Muscle of leg (tissue), 11 donors: ENCODE measurements around the gene ISOC2. TPM values are rescaled to one million over a fixed set of nuclear protein-coding genes. Genes with fewer than 3 reads are reported as not detected.
A peak's percentile ranks its signal among the peaks of the same experiment; 100 is the strongest.

Source experiments
- DNase-seq: peaks from one replicate; pipeline ENCODE4 v3.0.0; 2013
- H3K27ac ChIP-seq: one replicate; pipeline ENCODE4 v1.5.1; 2013; ENCODE audit warnings: mild to moderate bottlenecking, low read length, control low read depth
- H3K27me3 ChIP-seq: one replicate; pipeline ENCODE4 v1.6.1; 2013; ENCODE audit warnings: low read length; ENCODE audit not compliant: control insufficient read depth, insufficient read depth
- H3K36me3 ChIP-seq: one replicate; pipeline ENCODE4 v1.6.1; 2013; ENCODE audit warnings: low read length; ENCODE audit not compliant: control insufficient read depth, insufficient read depth
- H3K4me1 ChIP-seq: one replicate; pipeline ENCODE4 v1.6.1; 2013; ENCODE audit warnings: low read length; ENCODE audit not compliant: control insufficient read depth, insufficient read depth
- H3K4me3 ChIP-seq: one replicate; pipeline ENCODE4 v1.5.1; 2013; ENCODE audit warnings: low read length, control low read depth
- H3K9me3 ChIP-seq: replicated peaks from 2 replicates; pipeline ENCODE4 v1.6.1; 2013; ENCODE audit warnings: low read depth, low read length; ENCODE audit not compliant: control insufficient read depth
- WGBS: methylation state at CpG from one replicate; pipeline ENCODE4 v1.1.5; 2013; ENCODE audit warnings: missing lambda C conversion rate; ENCODE audit not compliant: insufficient coverage; 5-methylcytosine and 5-hydroxymethylcytosine counted together
- polyA plus RNA-seq, 8 donors: library from polyadenylated mRNA; unstranded; fragments of 120-200 nt; gene quantifications; one replicate each; pipeline versions ENCODE4 v1.2.1 to v1.2.3, GENCODE V29; 2013; ENCODE audit warnings: inconsistent platforms in 1 of 8, low replicate concordance in 1 of 8; ENCODE audit not compliant: insufficient read length in 8 of 8, insufficient read depth in 1 of 8
- total RNA-seq: library from RNA; stranded (reverse); fragments of 120-200 nt; gene quantifications from one replicate; pipeline ENCODE4 v1.2.4, GENCODE V29; 2013

ISOC2 gene
- total and polyA plus RNA-seq, 9 donors = 31.8 to 39.1 (median 35.3) TPM

DNA sequence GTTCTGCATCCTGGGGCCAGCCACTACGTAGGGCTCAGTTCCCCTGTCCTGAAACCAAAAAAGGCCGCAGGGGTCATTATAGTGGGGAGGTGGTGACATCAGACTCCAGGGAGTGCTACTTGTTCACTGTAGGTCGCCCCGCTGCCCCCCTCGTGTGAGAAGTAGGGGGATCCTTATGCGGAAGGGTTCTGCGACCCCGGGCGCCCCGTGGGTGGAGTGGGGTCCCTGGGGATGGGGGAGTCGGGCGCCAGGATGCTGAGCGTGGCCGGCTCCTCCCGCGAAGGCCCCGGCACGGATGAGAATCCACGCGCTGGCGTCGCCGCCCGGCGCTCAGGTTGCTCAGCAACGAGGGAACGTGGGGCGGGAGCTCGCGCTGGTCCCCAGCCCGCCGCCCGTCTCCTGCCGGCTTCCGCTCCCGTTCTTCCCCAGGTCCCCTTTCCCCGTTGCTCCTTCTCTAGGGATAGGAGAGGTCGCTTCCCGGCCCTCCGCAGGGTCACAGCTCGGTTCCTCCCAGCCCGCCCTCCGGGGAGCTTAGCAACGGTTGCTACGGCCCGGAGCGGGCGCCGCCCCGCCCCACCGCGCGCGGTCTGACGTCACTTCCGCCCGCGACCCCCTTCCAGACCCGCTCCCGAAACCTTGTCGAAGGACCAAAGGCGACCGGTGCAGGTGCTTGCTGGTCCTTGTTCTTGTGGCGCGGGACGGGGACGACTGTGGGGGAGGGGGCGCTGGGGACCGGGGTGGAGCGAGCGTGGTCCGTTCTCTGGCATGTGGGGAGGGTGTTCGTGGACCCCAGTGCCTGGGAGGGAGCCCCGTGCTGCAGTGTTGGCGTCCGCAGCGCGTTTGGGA is 23.4 kb upstream of the ISOC2 start, which contains the start of gene NAT14:
TSS of gene NAT14 (plus strand) at position 596 of the 846 bp plus-strand sequence. CDS start 521 bp downstream, outside the sequence.
- Histone ChIP-seq H3K4me3 (peak within 1 kb of the TSS; percentile 75), H3K36me3 (peaks cover 14% of the 10 kb centered on the region), H3K27ac (peak within 1 kb of the TSS; percentile 95), H3K9me3 (no peaks in the 10 kb centered on the region), H3K4me1 (peaks cover 55% of the 10 kb centered on the region), H3K27me3 (no peaks in the 10 kb centered on the region)
- DNase-seq = peak; percentile 82
- under 1% methylated on average over 67 of the region's 78 CpGs for WGBS

GRCh38 chr19:55483706-55484592 is 22.5 kb upstream of the ISOC2 start:
- no peaks in the 10 kb centered on the region for H3K9me3 ChIP-seq
- H3K36me3 ChIP-seq = peaks cover 14% of the 10 kb centered on the region
- H3K4me1 ChIP-seq = peaks cover 46% of the 10 kb centered on the region
- no peak for DNase-seq
- H3K27ac ChIP-seq = peak overlapping the region; percentile 95
- 66% methylated on average over 37 of the region's 46 CpGs for WGBS
- peak overlapping the region; percentile 75 for H3K4me3 ChIP-seq
- no peaks in the 10 kb centered on the region for H3K27me3 ChIP-seq

GRCh38 chr19:55482967-55483705 is 21.7 kb upstream of the ISOC2 start:
- WGBS = 90% methylated on average over 40 of the region's 47 CpGs
- Histone ChIP-seq H3K4me1 (peaks cover 43% of the 10 kb centered on the region), H3K36me3 (peaks cover 14% of the 10 kb centered on the region), H3K9me3 (no peaks in the 10 kb centered on the region), H3K27me3 (no peaks in the 10 kb centered on the region), H3K27ac (no peak overlapping the region), H3K4me3 (no peak overlapping the region)
- no peak for DNase-seq

GRCh38 chr19:55482156-55482961 is 20.9 kb upstream of the ISOC2 start:
- Histone ChIP-seq H3K36me3 (peaks cover 14% of the 10 kb centered on the region), H3K9me3 (no peaks in the 10 kb centered on the region), H3K27me3 (no peaks in the 10 kb centered on the region), H3K4me1 (peaks cover 43% of the 10 kb centered on the region), H3K4me3 (no peak overlapping the region), H3K27ac (no peak overlapping the region)
- DNase-seq = no peak
- 82% methylated on average over 81 of the region's 83 CpGs for WGBS

DNA sequence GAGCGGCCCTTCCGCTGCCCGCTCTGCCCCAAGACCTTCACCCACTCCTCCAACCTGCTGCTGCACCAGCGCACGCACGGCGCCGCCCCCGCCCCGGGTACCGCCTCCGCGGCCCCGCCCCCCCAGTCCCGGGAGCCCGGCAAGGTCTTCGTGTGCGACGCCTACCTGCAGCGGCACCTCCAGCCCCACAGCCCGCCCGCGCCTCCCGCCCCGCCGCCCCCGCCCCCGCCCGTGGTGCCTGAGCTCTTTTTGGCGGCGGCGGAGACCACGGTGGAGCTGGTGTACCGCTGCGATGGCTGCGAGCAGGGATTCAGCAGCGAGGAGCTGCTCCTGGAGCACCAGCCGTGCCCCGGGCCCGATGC is 20.3 kb upstream of the ISOC2 start:
- 63% methylated on average over 25 of the region's 40 CpGs for WGBS
- no peak for DNase-seq
- Histone ChIP-seq H3K4me3 (no peak overlapping the region), H3K36me3 (peaks cover 14% of the 10 kb centered on the region), H3K27ac (no peak overlapping the region), H3K4me1 (peaks cover 40% of the 10 kb centered on the region), H3K9me3 (no peaks in the 10 kb centered on the region), H3K27me3 (no peaks in the 10 kb centered on the region)

GRCh38 chr19:55481148-55481793 is 19.8 kb upstream of the ISOC2 start:
- H3K36me3 ChIP-seq = peaks cover 14% of the 10 kb centered on the region
- no peak for DNase-seq
- no peaks in the 10 kb centered on the region for H3K27me3 ChIP-seq
- H3K9me3 ChIP-seq = no peaks in the 10 kb centered on the region
- no peak overlapping the region for H3K27ac ChIP-seq
- 91% methylated on average over 43 of the region's 52 CpGs for WGBS
- peaks cover 35% of the 10 kb centered on the region for H3K4me1 ChIP-seq
- H3K4me3 ChIP-seq = no peak overlapping the region

DNA sequence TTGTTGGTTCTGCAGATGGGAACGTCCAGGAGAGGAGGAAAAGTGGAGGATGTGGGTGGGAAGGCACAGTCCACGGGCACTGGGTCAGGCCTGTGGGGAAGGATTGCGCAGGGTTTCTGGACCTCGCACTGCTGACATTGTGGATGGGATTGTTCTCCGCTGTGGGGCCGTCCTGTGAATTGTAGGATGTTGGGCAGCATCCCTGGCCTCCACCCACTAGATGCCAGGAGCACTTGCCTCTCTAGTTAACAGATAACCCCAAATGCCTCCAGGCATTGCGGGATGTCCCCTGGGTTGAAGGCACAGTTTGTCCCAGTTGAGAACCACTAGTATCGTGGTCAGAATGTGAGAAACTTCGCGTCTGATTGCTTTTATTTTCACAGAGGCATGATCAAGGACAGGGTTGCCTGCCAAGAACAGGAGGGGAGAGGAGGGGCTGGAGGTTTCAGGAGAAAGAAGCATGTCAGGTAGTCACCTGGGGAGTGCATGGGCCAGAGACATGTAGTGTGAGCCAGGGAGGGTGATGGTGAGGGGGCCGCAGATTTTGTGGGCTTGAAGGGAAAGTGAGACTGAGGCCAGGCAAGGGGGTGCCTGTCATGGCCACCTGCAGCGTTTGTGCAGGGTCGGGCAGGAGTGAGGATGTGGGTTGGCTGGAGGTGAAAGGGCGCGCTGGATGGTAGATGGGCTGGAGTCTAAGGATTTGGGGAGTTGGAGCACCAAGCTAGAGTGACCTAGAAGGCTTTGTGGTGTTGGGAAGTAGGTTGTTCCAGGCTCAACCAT is 18.2 kb upstream of the ISOC2 start:
- Histone ChIP-seq H3K4me1 (peaks cover 36% of the 10 kb centered on the region), H3K27ac (no peak overlapping the region)
- WGBS = 78% methylated on average over 13 of the region's 15 CpGs

DNA sequence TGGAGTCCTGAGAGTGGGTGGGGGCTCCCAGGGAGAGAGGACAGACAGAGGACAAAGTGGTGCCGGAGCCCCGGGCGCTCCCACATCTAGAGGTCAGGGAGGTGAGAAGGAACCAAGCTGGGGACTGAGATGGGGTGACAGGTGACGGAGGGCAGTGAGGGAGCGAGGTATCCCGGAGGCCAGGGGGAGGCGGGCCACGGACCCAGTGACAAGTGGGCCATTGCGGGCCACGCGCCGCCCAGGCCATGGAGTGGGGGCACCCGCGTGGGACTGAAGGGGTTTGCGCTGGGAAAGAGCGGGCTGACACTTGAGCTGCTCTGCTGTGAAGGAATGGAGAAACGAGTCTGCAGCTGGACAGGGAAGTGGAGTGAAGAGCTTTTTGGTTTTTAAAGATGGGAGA is 17.6 kb upstream of the ISOC2 start:
- WGBS = 83% methylated on average over 17 of the region's 17 CpGs
- Histone ChIP-seq H3K27me3 (no peaks in the 10 kb centered on the region), H3K4me1 (peaks cover 36% of the 10 kb centered on the region), H3K27ac (no peak overlapping the region), H3K36me3 (peaks cover 14% of the 10 kb centered on the region), H3K9me3 (no peaks in the 10 kb centered on the region), H3K4me3 (no peak overlapping the region)
- DNase-seq = no peak

More for the DNA sequence above, 18.2 kb upstream of the ISOC2 start:
- Histone ChIP-seq H3K9me3 (no peaks in the 10 kb centered on the region), H3K4me3 (no peak overlapping the region), H3K36me3 (peaks cover 14% of the 10 kb centered on the region), H3K27me3 (no peaks in the 10 kb centered on the region)
- no peak for DNase-seq
